Stimulated activated naive CD4-positive, alpha-beta T cell (primary cell): ENCODE measurements around the gene TAF9.

ENCODE experiments used
- DNase-seq, 6 experiments: peaks; one replicate each; lab custom pipeline; 2025; lab: John Stamatoyannopoulos, UW

TAF9 gene

GRCh38 chr5:69335341-69335935 lies 33.9 kb downstream of the TAF9 start:
- no peak for DNase-seq

GRCh38 chr5:69334793-69335268 lies 34.5 kb downstream of the TAF9 start:
- DNase-seq: peak; percentile 50 to 70 (median 62)

GRCh38 chr5:69333668-69334315 lies 35.5 kb downstream of the TAF9 start:
- peak in 1 of 6 experiments; percentile 1 for DNase-seq

- DNase-seq: no peak
Observed at GRCh38 chr5:69331528-69332445, 37.5 kb downstream of the TAF9 start.

- DNase-seq: no peak
Observed at GRCh38 chr5:69329905-69330489, 39.3 kb downstream of the TAF9 start.

GRCh38 chr5:69326365-69326764 lies 43.0 kb downstream of the TAF9 start:
- no peak for DNase-seq

- DNase-seq: no peak
Observed at GRCh38 chr5:69317391-69317790, 51.9 kb downstream of the TAF9 start.

- no peak for DNase-seq
Observed at GRCh38 chr5:69315972-69316371, 53.3 kb downstream of the TAF9 start.
